CD14-positive monocyte (primary cell): ENCODE data around the gene MIGA2. TPM values are rescaled to one million over a fixed set of nuclear protein-coding genes. Genes with fewer than 3 reads are reported as not detected.

ENCODE experiments used
- DNase-seq, 3 donors: peaks; one replicate each; pipeline ENCODE4 v3.0.0-alpha.2; 2011 to 2022
- H2AFZ ChIP-seq: 2 replicates; pipeline ENCODE4 v1.6.0; 2012; ENCODE audit warnings: mild to moderate bottlenecking, low read depth, low read length, inconsistent platforms; ENCODE audit not compliant: insufficient read depth, poor library complexity, severe bottlenecking
- H3K27ac ChIP-seq, 2 donors: 1 replicate in 1 of 2; 2 replicates in 1 of 2; pipeline ENCODE4 v1.5.1; 2012 to 2013; ENCODE audit warnings: low read length in 2 of 2, control low read depth in 1 of 2, inconsistent platforms in 1 of 2, low read depth in 1 of 2, mild to moderate bottlenecking in 1 of 2
- H3K27me3 ChIP-seq, 2 donors: one replicate each; pipeline versions ENCODE4 v1.6.0 to v1.6.1; 2011 to 2013; ENCODE audit warnings: low read length in 2 of 2; ENCODE audit not compliant: control insufficient read depth in 2 of 2, insufficient read depth in 2 of 2
- H3K36me3 ChIP-seq, 2 donors: replicated peaks in 1 of 2; 1 replicate in 1 of 2; 2 replicates in 1 of 2; pipeline versions ENCODE4 v1.5.1 to v1.6.1; 2012 to 2013; ENCODE audit warnings: low read length in 2 of 2, control low read depth in 1 of 2, inconsistent platforms in 1 of 2, mild to moderate bottlenecking in 1 of 2; ENCODE audit not compliant: insufficient read depth in 2 of 2, control insufficient read depth in 1 of 2
- H3K4me1 ChIP-seq, 2 donors: 1 replicate in 1 of 2; 2 replicates in 1 of 2; pipeline versions ENCODE4 v1.5.1 to v1.6.1; 2012 to 2013; ENCODE audit warnings: low read length in 2 of 2, control low read depth in 1 of 2, inconsistent platforms in 1 of 2, mild to moderate bottlenecking in 1 of 2, moderate library complexity in 1 of 2; ENCODE audit not compliant: insufficient read depth in 2 of 2, control insufficient read depth in 1 of 2
- H3K4me2 ChIP-seq: replicated peaks from 2 replicates; pipeline ENCODE3; 2012; ENCODE audit warnings: low read length, moderate library complexity, mild to moderate bottlenecking; ENCODE audit not compliant: poor library complexity, severe bottlenecking; ENCODE audit errors: extremely low read depth
- H3K4me3 ChIP-seq, 3 experiments: fragments of 200-600 bp in 1 of 3; sonication (generic) in 1 of 3; replicated peaks in 1 of 3; 1 replicate in 2 of 3; 2 replicates in 1 of 3; pipeline ENCODE4 v1.5.1; 2011 to 2013; ENCODE audit warnings: low read length in 3 of 3, mild to moderate bottlenecking in 3 of 3, control low read depth in 2 of 3, low read depth in 2 of 3, inconsistent platforms in 1 of 3, moderate library complexity in 1 of 3
- H3K79me2 ChIP-seq: 2 replicates; pipeline ENCODE4 v1.6.0; 2012; ENCODE audit warnings: mild to moderate bottlenecking, control low read depth, inconsistent platforms, low read length, moderate library complexity; ENCODE audit not compliant: insufficient read depth
- H3K9ac ChIP-seq: 2 replicates; pipeline ENCODE4 v1.6.0; 2017; ENCODE audit warnings: low read length, mild to moderate bottlenecking; ENCODE audit not compliant: insufficient read depth, poor library complexity, severe bottlenecking
- H3K9me3 ChIP-seq, 2 donors: replicated peaks in 1 of 2; 1 replicate in 1 of 2; 2 replicates in 1 of 2; pipeline versions ENCODE4 v1.5.1 to v1.6.1; 2012 to 2013; ENCODE audit warnings: low read length in 2 of 2, control low read depth in 1 of 2; ENCODE audit not compliant: control insufficient read depth in 1 of 2, insufficient read depth in 1 of 2
- H4K20me1 ChIP-seq: 2 replicates; pipeline ENCODE4 v1.6.0; 2012; ENCODE audit warnings: mild to moderate bottlenecking, low read length, control low read depth, moderate library complexity; ENCODE audit not compliant: insufficient read depth
- H3K27ac Mint-ChIP-seq, 7 donors: one replicate each; pipeline ENCODE4 v1.8.0; 2020; ENCODE audit warnings: mild to moderate bottlenecking in 7 of 7, mixed read lengths in 7 of 7, moderate library complexity in 6 of 7, inconsistent platforms in 2 of 7
- H3K27me3 Mint-ChIP-seq, 3 donors: one replicate each; pipeline ENCODE4 v1.8.0; 2021 to 2022; ENCODE audit warnings: low read depth in 3 of 3, mild to moderate bottlenecking in 3 of 3, mixed read lengths in 3 of 3, moderate library complexity in 3 of 3, inconsistent platforms in 1 of 3
- H3K36me3 Mint-ChIP-seq, 2 donors: one replicate each; pipeline ENCODE4 v1.8.0; 2020; ENCODE audit warnings: mixed read lengths in 2 of 2, inconsistent platforms in 1 of 2, mild to moderate bottlenecking in 1 of 2
- H3K4me1 Mint-ChIP-seq: one replicate; pipeline ENCODE4 v1.8.0; 2020; ENCODE audit warnings: mild to moderate bottlenecking, mixed read lengths
- H3K4me3 Mint-ChIP-seq, 2 donors: one replicate each; pipeline ENCODE4 v1.8.0; 2020; ENCODE audit warnings: mild to moderate bottlenecking in 2 of 2, mixed read lengths in 2 of 2, moderate library complexity in 1 of 2
- H3K9me3 Mint-ChIP-seq, 7 donors: one replicate each; pipeline ENCODE4 v1.8.0; 2020 to 2022; ENCODE audit warnings: mixed read lengths in 7 of 7, mild to moderate bottlenecking in 6 of 7, moderate library complexity in 6 of 7, inconsistent platforms in 2 of 7
- CTCF ChIP-seq: fragments of 200-600 bp; IDR thresholded peaks from one replicate; pipeline ENCODE4 v1.8.0; 2022; ENCODE audit warnings: antibody characterized with exemption, mild to moderate bottlenecking
- WGBS: methylation state at CpG from one replicate; pipeline ENCODE4 v1.1.5; 2013; ENCODE audit warnings: missing lambda C conversion rate; ENCODE audit not compliant: insufficient coverage; 5-methylcytosine and 5-hydroxymethylcytosine counted together
- intact Hi-C, 2 donors: fragments of 100-400 bp; cut with micrococcal nuclease; formaldehyde crosslinking; loops; one replicate each; pipeline versions ENCODE4 v1.15.0 to v1.15.1; 2023
- polyA plus RNA-seq, 3 donors: library from polyadenylated mRNA; depleted of rRNA in 1 of 3; unstranded in 2 of 3; stranded (reverse) in 1 of 3; fragments of 300-500 nt in 2 of 3; fragments of >200 nt in 1 of 3; fragmentation: Illumina TruSeq in 2 of 3; gene quantifications; 1 replicate in 2 of 3; 2 replicates in 1 of 3; pipeline ENCODE4 v1.2.3, GENCODE V29; 2012 to 2021

Gene MIGA2
- polyA plus RNA-seq, 3 donors: 1.9 to 45.4 (median 5.9) TPM

GRCh38 chr9:129064499-129064908 is 28.1 kb downstream of the MIGA2 start:
- H3K27me3 Mint-ChIP-seq: no peaks in the 10 kb centered on the region
- no peak overlapping the region for H3K4me3 ChIP-seq
- H3K27ac ChIP-seq: no peak overlapping the region
- no peaks in the 10 kb centered on the region for H3K9me3 ChIP-seq
- no peaks in the 10 kb centered on the region for H3K79me2 ChIP-seq
- H3K4me2 ChIP-seq: no peak overlapping the region
- no peaks in the 10 kb centered on the region for H3K27me3 ChIP-seq
- peaks cover 46 to 87% of the 10 kb centered on the region in 2 donors for H3K36me3 Mint-ChIP-seq
- DNase-seq: no peak
- no peak overlapping the region for H3K9ac ChIP-seq
- no peaks in the 10 kb centered on the region for H4K20me1 ChIP-seq
- peaks cover 15% of the 10 kb centered on the region for H3K4me1 Mint-ChIP-seq
- peaks cover 0 to 3% (median 0%) of the 10 kb centered on the region in 7 donors for H3K9me3 Mint-ChIP-seq
- TF ChIP-seq CTCF: no peak
- intact Hi-C loops: no loop called here
- peak overlapping the region in 2 of 7 donors; percentile 15 to 40 for H3K27ac Mint-ChIP-seq
- 29% methylated on average over 6 of the region's 8 CpGs for WGBS
- H3K4me3 Mint-ChIP-seq: no peak overlapping the region
- no peak overlapping the region for H2AFZ ChIP-seq
- H3K36me3 ChIP-seq: peaks cover 65 to 79% of the 10 kb centered on the region in 2 donors
- H3K4me1 ChIP-seq: peaks cover 14% of the 10 kb centered on the region in 2 donors

GRCh38 chr9:129068110-129068509 is 31.7 kb downstream of the MIGA2 start:
- no peak overlapping the region for H3K27ac ChIP-seq

More at GRCh38 chr9:129068110-129068509, 31.7 kb downstream of the MIGA2 start:
- H3K9ac ChIP-seq: no peak overlapping the region
- H3K27me3 Mint-ChIP-seq: no peaks in the 10 kb centered on the region
- peak in 1 of 3 donors; percentile 2 for DNase-seq
- no peaks in the 10 kb centered on the region for H3K79me2 ChIP-seq
- intact Hi-C loops: no loop called here
- peaks cover 32 to 70% of the 10 kb centered on the region in 2 donors for H3K36me3 Mint-ChIP-seq
- H3K9me3 Mint-ChIP-seq: peaks cover 0 to 3% (median 0%) of the 10 kb centered on the region in 7 donors
- no peak overlapping the region for H2AFZ ChIP-seq
- H3K4me2 ChIP-seq: no peak overlapping the region
- H3K27ac Mint-ChIP-seq: peak overlapping the region in 2 of 7 donors; percentile 25 to 71
- no peak for TF ChIP-seq CTCF
- no peak overlapping the region for H3K4me3 Mint-ChIP-seq
- H3K36me3 ChIP-seq: peaks cover 51% of the 10 kb centered on the region in 2 donors
- WGBS: 95% methylated on average over 19 of the region's 19 CpGs
- H3K4me3 ChIP-seq: no peak overlapping the region
- no peaks in the 10 kb centered on the region for H4K20me1 ChIP-seq
- no peaks in the 10 kb centered on the region for H3K27me3 ChIP-seq
- H3K9me3 ChIP-seq: no peaks in the 10 kb centered on the region
- peaks cover 19% of the 10 kb centered on the region for H3K4me1 Mint-ChIP-seq
- peaks cover 18 to 20% of the 10 kb centered on the region in 2 donors for H3K4me1 ChIP-seq
